SH-SY5Y (cell line): ENCODE data around the gene GFM1.

Source experiments
- GATA2 ChIP-seq: IDR thresholded peaks from 2 replicates; pipeline ENCODE4 v1.6.1; 2011; ENCODE audit warnings: mild to moderate bottlenecking, low read depth, low read length
- GATA3 ChIP-seq: IDR thresholded peaks from 2 replicates; pipeline ENCODE4 v1.6.1; 2011; ENCODE audit warnings: low read depth, mild to moderate bottlenecking, low read length, moderate library complexity

GFM1 gene

GRCh38 chr3:158701420-158702065 lies 57.2 kb downstream of the GFM1 start:
- no peak for TF ChIP-seq GATA2
- TF ChIP-seq GATA3: no peak

GRCh38 chr3:158702815-158703481 lies 58.6 kb downstream of the GFM1 start:
- TF ChIP-seq GATA2 (no peak), GATA3 (no peak)

- no peak for TF ChIP-seq GATA2
- TF ChIP-seq GATA3: no peak
These were observed 59.2 kb downstream of the GFM1 start for GRCh38 chr3:158703566-158703965.

- TF ChIP-seq GATA2: no peak
- no peak for TF ChIP-seq GATA3
These were observed 65.3 kb downstream of the GFM1 start for GRCh38 chr3:158709666-158710083.

GRCh38 chr3:158710601-158711000 lies 66.3 kb downstream of the GFM1 start:
- TF ChIP-seq GATA3 (no peak), GATA2 (no peak)

GRCh38 chr3:158711886-158712285 lies 67.6 kb downstream of the GFM1 start:
- TF ChIP-seq GATA2 (no peak), GATA3 (no peak)

- TF ChIP-seq GATA3: no peak
- TF ChIP-seq GATA2: no peak
These were observed 68.1 kb downstream of the GFM1 start for GRCh38 chr3:158712443-158712842.

- no peak for TF ChIP-seq GATA2
- TF ChIP-seq GATA3: no peak
These were observed 68.8 kb downstream of the GFM1 start for GRCh38 chr3:158713094-158713499.

- TF ChIP-seq GATA2 (no peak), GATA3 (no peak)
These were observed 73.2 kb downstream of the GFM1 start for GRCh38 chr3:158717576-158717975.

- TF ChIP-seq GATA3 (no peak), GATA2 (no peak)
These were observed 74.3 kb downstream of the GFM1 start for GRCh38 chr3:158718490-158719170.

- TF ChIP-seq GATA2: no peak
- no peak for TF ChIP-seq GATA3
These were observed 77.8 kb downstream of the GFM1 start for GRCh38 chr3:158722108-158722507.

- TF ChIP-seq GATA3 (no peak), GATA2 (no peak)
These were observed 79.7 kb downstream of the GFM1 start for GRCh38 chr3:158723991-158724390.

GRCh38 chr3:158725348-158726011 lies 81.2 kb downstream of the GFM1 start:
- TF ChIP-seq GATA2 (no peak), GATA3 (no peak)

- TF ChIP-seq GATA2 (no peak), GATA3 (no peak)
These were observed 83.1 kb downstream of the GFM1 start for GRCh38 chr3:158727206-158728060.

GRCh38 chr3:158728061-158728377 lies 83.7 kb downstream of the GFM1 start:
- TF ChIP-seq GATA2 (no peak), GATA3 (no peak)
